Transverse colon (tissue), 4 donors: ENCODE data around the gene KMT2C. TPM values are rescaled to one million over a fixed set of nuclear protein-coding genes. Genes with fewer than 3 reads are reported as not detected.

ENCODE experiments used
- DNase-seq: peaks from one replicate; pipeline ENCODE4 v3.0.0-alpha.2; 2019
- H3K27ac ChIP-seq, 4 donors: fragments of 200-600 bp; sonication (generic); 2 replicates each; pipeline ENCODE4 v1.5.1; 2016 to 2018; ENCODE audit warnings: inconsistent platforms in 4 of 4
- H3K27me3 ChIP-seq: fragments of 200-600 bp; sonication (generic); 2 replicates; pipeline ENCODE4 v1.5.1; 2017; ENCODE audit warnings: inconsistent platforms
- H3K36me3 ChIP-seq, 4 donors: fragments of 200-600 bp; sonication (generic); 2 replicates each; pipeline ENCODE4 v1.5.1; 2017 to 2019; ENCODE audit warnings: inconsistent platforms in 4 of 4
- H3K4me1 ChIP-seq, 4 donors: fragments of 200-600 bp; sonication (generic); 2 replicates each; pipeline ENCODE4 v1.5.1; 2017 to 2020; ENCODE audit warnings: inconsistent platforms in 4 of 4
- H3K4me3 ChIP-seq, 4 donors: fragments of 200-600 bp; sonication (generic); 1 replicate in 1 of 4; 2 replicates in 3 of 4; pipeline versions ENCODE4 v1.5.1 to v1.6.1; 2017 to 2019; ENCODE audit warnings: inconsistent platforms in 4 of 4
- H3K9me3 ChIP-seq, 2 donors: fragments of 200-600 bp; sonication (generic); 2 replicates each; pipeline ENCODE4 v1.5.1; 2017 to 2019; ENCODE audit warnings: inconsistent platforms in 2 of 2
- EP300 ChIP-seq: sonication (generic); formaldehyde crosslinking; IDR thresholded peaks from one replicate; pipeline ENCODE4 v1.6.1; 2017; ENCODE audit warnings: antibody characterized with exemption, low read depth
- POLR2A ChIP-seq: fragments of 450-650 bp; IDR thresholded peaks from one replicate; pipeline ENCODE4 v1.6.1; 2016; ENCODE audit warnings: antibody characterized with exemption, mild to moderate bottlenecking, moderate library complexity
- POLR2AphosphoS5 ChIP-seq, 3 donors: sonication (generic); formaldehyde crosslinking; IDR thresholded peaks; one replicate each; pipeline ENCODE4 v1.6.1; 2016; ENCODE audit warnings: antibody characterized with exemption in 3 of 3
- whole genome bisulfite sequencing, 2 donors: methylation state at CpG; one replicate each; pipeline ENCODE4 v1.1.5; 2018; ENCODE audit warnings: low coverage in 1 of 2; 5-methylcytosine and 5-hydroxymethylcytosine counted together
- in situ Hi-C, 4 donors: fragments of 200-750 bp; cut with MboI; loops; one replicate each; pipeline versions ENCODE4 v1.15.0 to v1.15.1; 2017; ENCODE audit warnings: low sequenced_read_pairs in 3 of 4, low pct_ligation_motif_present in 1 of 4, low pct_unique_long_range_greater_than_20kb in 1 of 4
- intact Hi-C: fragments of 100-400 bp; cut with DNase I; formaldehyde crosslinking; loops from one replicate; pipeline ENCODE4 v1.15.1; 2023; ENCODE audit warnings: low total_unique reads
- total RNA-seq, 4 donors: library from RNA; depleted of rRNA; stranded (reverse); fragments of >200 nt; gene quantifications; one replicate each; pipeline ENCODE4 v1.1.0, GENCODE V29; 2016
- TF ChIP-seq, protein P1 (sequence below), 5 experiments: fragments of 200-600 bp in 3 of 5; fragments of 450-650 bp in 2 of 5; sonication (generic) in 3 of 5; IDR thresholded peaks; 1 replicate in 2 of 5; 2 replicates in 3 of 5; pipeline ENCODE4 v1.5.1; 2016 to 2017; ENCODE audit warnings: antibody characterized with exemption in 5 of 5, inconsistent platforms in 3 of 5, mild to moderate bottlenecking in 2 of 5, moderate library complexity in 1 of 5

KMT2C gene
- total RNA-seq, 4 donors from 2014 or later: 72.6 to 99.5 (median 83.8) TPM

DNA sequence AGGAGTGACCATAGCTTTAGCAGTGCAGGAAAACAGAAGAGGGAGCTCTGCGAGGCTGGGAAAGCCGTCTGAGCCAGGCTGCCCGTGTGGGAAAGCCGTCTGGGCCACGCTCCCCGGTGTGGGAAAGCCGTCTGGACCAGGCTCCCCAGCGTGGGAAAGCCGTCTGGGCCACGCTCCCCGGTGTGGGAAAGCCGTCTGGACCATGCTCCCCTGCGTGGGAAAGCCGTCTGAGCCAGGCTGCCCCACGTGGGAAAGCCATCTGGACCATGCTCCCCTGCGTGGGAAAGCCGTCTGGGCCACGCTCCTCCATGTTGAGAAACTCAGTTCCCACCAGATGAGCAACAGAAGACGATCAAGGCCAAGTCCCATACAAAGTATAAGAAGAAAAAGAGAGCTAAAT is 308.6 kb downstream of the KMT2C start:
- Histone ChIP-seq H3K27ac (no peak overlapping the region), H3K4me3 (no peak overlapping the region), H3K27me3 (no peaks in the 10 kb centered on the region), H3K9me3 (peaks cover 0 to 6% of the 10 kb centered on the region in 2 donors), H3K36me3 (peaks cover 0 to 39% (median 17%) of the 10 kb centered on the region in 4 donors), H3K4me1 (no peaks in the 10 kb centered on the region)
- intact Hi-C loops: no loop called here
- 94 to 100% methylated on average over 1 to 19 of the region's 19 CpGs for WGBS, 2 donors
- no peak for DNase-seq
- in situ Hi-C loops: no loop called here
- TF ChIP-seq, protein P1, sequence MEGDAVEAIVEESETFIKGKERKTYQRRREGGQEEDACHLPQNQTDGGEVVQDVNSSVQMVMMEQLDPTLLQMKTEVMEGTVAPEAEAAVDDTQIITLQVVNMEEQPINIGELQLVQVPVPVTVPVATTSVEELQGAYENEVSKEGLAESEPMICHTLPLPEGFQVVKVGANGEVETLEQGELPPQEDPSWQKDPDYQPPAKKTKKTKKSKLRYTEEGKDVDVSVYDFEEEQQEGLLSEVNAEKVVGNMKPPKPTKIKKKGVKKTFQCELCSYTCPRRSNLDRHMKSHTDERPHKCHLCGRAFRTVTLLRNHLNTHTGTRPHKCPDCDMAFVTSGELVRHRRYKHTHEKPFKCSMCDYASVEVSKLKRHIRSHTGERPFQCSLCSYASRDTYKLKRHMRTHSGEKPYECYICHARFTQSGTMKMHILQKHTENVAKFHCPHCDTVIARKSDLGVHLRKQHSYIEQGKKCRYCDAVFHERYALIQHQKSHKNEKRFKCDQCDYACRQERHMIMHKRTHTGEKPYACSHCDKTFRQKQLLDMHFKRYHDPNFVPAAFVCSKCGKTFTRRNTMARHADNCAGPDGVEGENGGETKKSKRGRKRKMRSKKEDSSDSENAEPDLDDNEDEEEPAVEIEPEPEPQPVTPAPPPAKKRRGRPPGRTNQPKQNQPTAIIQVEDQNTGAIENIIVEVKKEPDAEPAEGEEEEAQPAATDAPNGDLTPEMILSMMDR (IDR thresholded peaks at IDR 0.05): no peak
- TF ChIP-seq EP300 (no peak), POLR2A (no peak), POLR2AphosphoS5 (IDR thresholded peaks at IDR 0.05) (no peak)

DNA sequence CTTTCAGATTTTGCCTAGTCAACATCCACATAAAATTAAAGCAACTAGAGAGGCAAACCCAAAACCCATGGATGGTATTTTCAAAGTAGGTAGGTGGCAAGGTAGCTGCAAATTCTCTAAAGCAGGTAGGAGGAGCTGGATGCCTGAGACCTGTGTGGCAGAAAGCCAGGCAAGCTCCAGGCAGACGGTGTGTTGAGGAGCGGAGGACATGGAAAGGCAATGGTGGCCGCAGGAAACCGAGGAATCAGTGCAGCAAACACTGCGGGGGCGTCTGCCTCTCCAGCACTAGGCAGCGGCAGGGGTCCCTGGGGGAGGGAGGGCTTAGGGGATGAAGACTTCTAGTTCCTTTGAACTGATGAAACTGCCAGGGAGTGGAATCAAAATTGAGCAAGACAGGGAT is 309.1 kb downstream of the KMT2C start:
- in situ Hi-C loops: no loop called here
- no peak overlapping the region for H3K4me3 ChIP-seq
- peaks cover 0 to 42% (median 20%) of the 10 kb centered on the region in 4 donors for H3K36me3 ChIP-seq
- TF ChIP-seq, protein P1 (IDR thresholded peaks at IDR 0.05): no peak
- TF ChIP-seq POLR2A (no peak), EP300 (no peak), POLR2AphosphoS5 (IDR thresholded peaks at IDR 0.05) (no peak)
- H3K9me3 ChIP-seq: peaks cover 0 to 6% of the 10 kb centered on the region in 2 donors
- WGBS, 2 donors: 96 to 100% methylated on average over 2 to 7 of the region's 7 CpGs
- DNase-seq: no peak
- no peaks in the 10 kb centered on the region for H3K27me3 ChIP-seq
- no peaks in the 10 kb centered on the region for H3K4me1 ChIP-seq
- intact Hi-C loops: no loop called here
- no peak overlapping the region for H3K27ac ChIP-seq

DNA sequence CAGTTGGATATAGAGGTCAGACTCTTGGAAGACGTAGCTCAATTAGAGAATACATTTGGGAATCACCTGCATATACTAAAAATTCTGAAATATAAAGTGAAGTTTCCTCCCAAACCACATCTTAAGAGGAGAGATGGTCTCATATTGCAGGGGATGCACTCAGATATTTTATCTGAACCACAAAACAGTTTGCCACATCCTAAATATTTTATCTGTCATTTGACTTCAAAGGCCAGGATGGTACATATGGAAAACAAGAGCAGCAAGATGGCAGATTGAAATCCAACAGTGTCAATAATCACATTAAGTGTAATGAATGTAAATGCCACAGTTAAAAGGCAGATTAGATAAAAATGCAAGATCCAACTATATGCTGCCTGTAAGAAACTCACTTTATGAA is 313.3 kb downstream of the KMT2C start:
- Histone ChIP-seq H3K9me3 (peaks cover 0 to 6% of the 10 kb centered on the region in 2 donors), H3K4me3 (no peak overlapping the region), H3K27me3 (no peaks in the 10 kb centered on the region), H3K36me3 (peaks cover 0 to 63% (median 31%) of the 10 kb centered on the region in 4 donors), H3K4me1 (no peaks in the 10 kb centered on the region), H3K27ac (no peak overlapping the region)
- DNase-seq: no peak
- in situ Hi-C loops (no loop called here), intact Hi-C loops (no loop called here)
- 94% methylated on average over 1 of the region's 1 CpG; no CpG with 5 or more reads in 1 of the 2 donors for WGBS, 2 donors
- TF ChIP-seq, protein P1 (IDR thresholded peaks at IDR 0.05): no peak
- TF ChIP-seq POLR2AphosphoS5 (IDR thresholded peaks at IDR 0.05) (no peak), POLR2A (no peak), EP300 (no peak)

DNA sequence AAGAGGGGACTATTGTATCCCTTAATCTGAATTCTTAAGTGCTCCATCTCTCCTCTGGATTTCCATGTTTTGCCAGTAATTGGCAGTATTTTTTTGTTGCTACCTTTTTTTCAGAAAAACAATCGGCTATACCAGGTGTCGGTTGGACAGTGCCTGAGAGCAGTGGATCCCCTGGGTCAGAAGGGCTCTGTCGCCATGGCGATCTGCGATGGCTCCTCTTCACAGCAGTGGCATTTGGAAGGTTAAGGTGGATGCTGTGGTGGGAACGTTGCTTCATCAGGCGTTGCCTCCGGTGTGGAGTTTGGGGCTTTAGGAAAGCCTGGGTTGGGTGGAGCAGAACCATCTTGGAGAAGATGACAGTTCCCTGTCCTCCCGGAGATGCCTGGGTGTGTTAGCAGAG is 314.4 kb downstream of the KMT2C start:
- no peak for DNase-seq
- TF ChIP-seq, protein P1 (IDR thresholded peaks at IDR 0.05): no peak
- TF ChIP-seq EP300 (no peak), POLR2A (no peak), POLR2AphosphoS5 (IDR thresholded peaks at IDR 0.05) (no peak)
- H3K27ac ChIP-seq: no peak overlapping the region
- H3K9me3 ChIP-seq: peaks cover 0 to 6% of the 10 kb centered on the region in 2 donors
- peaks cover 0 to 68% (median 32%) of the 10 kb centered on the region in 4 donors for H3K36me3 ChIP-seq
- no peaks in the 10 kb centered on the region for H3K4me1 ChIP-seq
- 93 to 95% methylated on average over 8 to 9 of the region's 9 CpGs for WGBS, 2 donors
- intact Hi-C loops (no loop called here), in situ Hi-C loops (no loop called here)
- H3K4me3 ChIP-seq: no peak overlapping the region
- no peaks in the 10 kb centered on the region for H3K27me3 ChIP-seq
